IPS DF 6.9 (cell line): ENCODE data around the gene SLC27A5.

ENCODE experiments used
- DNase-seq: peaks from one replicate; pipeline ENCODE4 v3.0.0-alpha.2; 2013; ENCODE audit warnings: low read depth, low spot score
- H3K27ac ChIP-seq: one replicate; pipeline ENCODE4 v1.5.1; 2013; ENCODE audit warnings: low read length, control low read depth
- H3K27me3 ChIP-seq: 2 replicates; pipeline ENCODE4 v1.6.1; 2013; ENCODE audit warnings: mild to moderate bottlenecking, low read length; ENCODE audit not compliant: control insufficient read depth, insufficient read depth
- H3K36me3 ChIP-seq: 2 replicates; pipeline ENCODE4 v1.6.1; 2013; ENCODE audit warnings: low read length; ENCODE audit not compliant: control insufficient read depth, insufficient read depth
- H3K4me1 ChIP-seq: 2 replicates; pipeline ENCODE4 v1.6.1; 2013; ENCODE audit warnings: low read length; ENCODE audit not compliant: control insufficient read depth, insufficient read depth
- H3K4me3 ChIP-seq: 2 replicates; pipeline ENCODE4 v1.5.1; 2013; ENCODE audit warnings: mild to moderate bottlenecking, low read length
- H3K9me3 ChIP-seq: 2 replicates; pipeline ENCODE4 v1.6.1; 2013; ENCODE audit warnings: low read length, inconsistent platforms; ENCODE audit not compliant: control insufficient read depth, insufficient read depth
- WGBS: extraction: QIAGEN DNeasy Blood & Tissue Kit; methylation state at CpG from one replicate; pipeline ENCODE4 v1.1.7; 2013; ENCODE audit warnings: mixed read lengths, missing lambda C conversion rate; ENCODE audit not compliant: insufficient read length, insufficient coverage; 5-methylcytosine and 5-hydroxymethylcytosine counted together

Gene SLC27A5

GRCh38 chr19:58555920-58556621 lies 44.3 kb upstream of the SLC27A5 start:
- no peak for DNase-seq
- Histone ChIP-seq H3K27ac (no peak overlapping the region), H3K4me1 (no peaks in the 10 kb centered on the region), H3K9me3 (no peaks in the 10 kb centered on the region), H3K27me3 (no peaks in the 10 kb centered on the region), H3K4me3 (no peak overlapping the region), H3K36me3 (peaks cover 18% of the 10 kb centered on the region)
- WGBS = no CpG with 5 or more reads among the region's 16 CpGs

GRCh38 chr19:58555369-58555885 lies 43.6 kb upstream of the SLC27A5 start:
- no peak for DNase-seq
- no CpG with 5 or more reads among the region's 4 CpGs for WGBS
- Histone ChIP-seq H3K4me3 (no peak overlapping the region; the same call in 1 of the 2 replicates), H3K36me3 (peaks cover 25% of the 10 kb centered on the region), H3K4me1 (no peaks in the 10 kb centered on the region), H3K27me3 (no peaks in the 10 kb centered on the region), H3K27ac (no peak overlapping the region), H3K9me3 (no peaks in the 10 kb centered on the region)

- no peak within 1 kb of the TSS for H3K27ac ChIP-seq
- DNase-seq = peak; percentile 87
- H3K36me3 ChIP-seq = peaks cover 32% of the 10 kb centered on the region
Observed at GRCh38 chr19:58554494-58555368, 42.9 kb upstream of the SLC27A5 start, which contains the start of gene CHMP2A. CHMP2A (minus strand) TSS chr19:58555105; CDS start chr19:58554212, 893 bp downstream.

GRCh38 chr19:58553799-58554493 lies 42.2 kb upstream of the SLC27A5 start:
- peaks cover 40% of the 10 kb centered on the region for H3K36me3 ChIP-seq
- H3K27ac ChIP-seq = no peak overlapping the region
- no peaks in the 10 kb centered on the region for H3K4me1 ChIP-seq
- no peaks in the 10 kb centered on the region for H3K9me3 ChIP-seq
- WGBS = no CpG with 5 or more reads among the region's 18 CpGs
- no peaks in the 10 kb centered on the region for H3K27me3 ChIP-seq
- H3K4me3 ChIP-seq = peak overlapping the region; percentile 66; the same call in 1 of the 2 replicates
- no peak for DNase-seq

More at GRCh38 chr19:58554494-58555368, 42.9 kb upstream of the SLC27A5 start, which contains the start of gene CHMP2A:
- Histone ChIP-seq H3K4me1 (no peaks in the 10 kb centered on the region), H3K9me3 (no peaks in the 10 kb centered on the region), H3K27me3 (no peaks in the 10 kb centered on the region), H3K4me3 (peak within 1 kb of the TSS; percentile 66; the same call in 1 of the 2 replicates)
- no CpG with 5 or more reads among the region's 69 CpGs for WGBS

GRCh38 chr19:58552655-58553054 lies 40.9 kb upstream of the SLC27A5 start:
- peaks cover 52% of the 10 kb centered on the region for H3K36me3 ChIP-seq
- no CpG with 5 or more reads among the region's 2 CpGs for WGBS

GRCh38 chr19:58551577-58552471 lies 40.0 kb upstream of the SLC27A5 start:
- no peaks in the 10 kb centered on the region for H3K4me1 ChIP-seq
- H3K4me3 ChIP-seq = no peak overlapping the region
- no peaks in the 10 kb centered on the region for H3K9me3 ChIP-seq
- WGBS = no CpG with 5 or more reads among the region's 18 CpGs
- no peak overlapping the region for H3K27ac ChIP-seq
- H3K27me3 ChIP-seq = no peaks in the 10 kb centered on the region
- H3K36me3 ChIP-seq = peaks cover 59% of the 10 kb centered on the region
- no peak for DNase-seq

More at GRCh38 chr19:58552655-58553054, 40.9 kb upstream of the SLC27A5 start:
- H3K4me3 ChIP-seq = no peak overlapping the region
- H3K9me3 ChIP-seq = no peaks in the 10 kb centered on the region
- no peaks in the 10 kb centered on the region for H3K27me3 ChIP-seq
- no peaks in the 10 kb centered on the region for H3K4me1 ChIP-seq
- DNase-seq = no peak
- H3K27ac ChIP-seq = no peak overlapping the region

GRCh38 chr19:58551123-58551497 lies 39.3 kb upstream of the SLC27A5 start:
- no peak overlapping the region for H3K27ac ChIP-seq
- no peaks in the 10 kb centered on the region for H3K4me1 ChIP-seq
- no peak overlapping the region for H3K4me3 ChIP-seq
- no CpG with 5 or more reads among the region's 1 CpG for WGBS
- DNase-seq = no peak
- H3K9me3 ChIP-seq = no peaks in the 10 kb centered on the region
- no peaks in the 10 kb centered on the region for H3K27me3 ChIP-seq
- peaks cover 57% of the 10 kb centered on the region for H3K36me3 ChIP-seq

- no CpG with 5 or more reads among the region's 13 CpGs for WGBS
- no peak overlapping the region for H3K4me3 ChIP-seq
- DNase-seq = no peak
- no peak overlapping the region for H3K27ac ChIP-seq
- no peaks in the 10 kb centered on the region for H3K27me3 ChIP-seq
- no peaks in the 10 kb centered on the region for H3K4me1 ChIP-seq
- no peaks in the 10 kb centered on the region for H3K9me3 ChIP-seq
- H3K36me3 ChIP-seq = peaks cover 57% of the 10 kb centered on the region
Observed at GRCh38 chr19:58550362-58551122, 38.8 kb upstream of the SLC27A5 start.
